Endothelial cell of umbilical vein (primary cell): Measurements from ENCODE around the gene RBM17. TPM values are rescaled to one million over a fixed set of nuclear protein-coding genes. Genes with fewer than 3 reads are reported as not detected.
A peak's percentile ranks its signal among the peaks of the same experiment; 100 is the strongest.

ENCODE experiments used
- BruUV-seq: library from RNA; stranded (reverse); fragments of 400-500 nt; replicated peaks from 2 replicates; lab custom pipeline; 2021; lab: Mats Ljungman, UMichigan
- CTCF ChIA-PET: fragments of 300-600, 350-600 bp; sonication (Branson Sonifier 250); formaldehyde crosslinking; loops from one replicate; lab custom pipeline; 2021; ENCODE audit warnings: antibody characterized with exemption, inconsistent platforms; lab: Charles Lee
- POLR2A ChIA-PET: fragments of 300-600, 350-600 bp; sonication (Branson Sonifier 250); formaldehyde crosslinking; loops from one replicate; lab custom pipeline; 2021; ENCODE audit warnings: antibody characterized with exemption, inconsistent platforms; lab: Charles Lee
- DNase-seq: peaks from one replicate; pipeline ENCODE4 v3.0.0-alpha.2; 2011; ENCODE audit warnings: low read depth, low spot score
- FAIRE-seq: peaks from 2 replicates; lab custom pipeline; 2011; peaks lifted over from hg19 to GRCh38; lab: Jason Lieb, UNC
- H2AFZ ChIP-seq: 2 replicates; pipeline ENCODE4 v1.6.0; 2012; ENCODE audit warnings: low read depth, low read length, control low read depth, inconsistent platforms
- H3K27ac ChIP-seq: 2 replicates; pipeline ENCODE4 v1.5.1; 2011; ENCODE audit warnings: low read depth, mild to moderate bottlenecking, control low read depth, low read length, moderate library complexity; ENCODE audit not compliant: insufficient read depth
- H3K27me3 ChIP-seq, 2 experiments: 2 replicates each; pipeline versions ENCODE4 v1.6.0 to v1.6.1; 2011; ENCODE audit warnings: low read length in 2 of 2, mixed read lengths in 1 of 2; ENCODE audit not compliant: control insufficient read depth in 2 of 2, insufficient read depth in 2 of 2
- H3K36me3 ChIP-seq, 2 experiments: 2 replicates in 1 of 2; 3 replicates in 1 of 2; pipeline ENCODE4 v1.5.1; 2011; ENCODE audit warnings: low read length in 2 of 2, mild to moderate bottlenecking in 1 of 2, moderate library complexity in 1 of 2; ENCODE audit not compliant: control insufficient read depth in 2 of 2, insufficient read depth in 2 of 2; ENCODE audit errors: extremely low read depth in 1 of 2
- H3K4me1 ChIP-seq: 3 replicates; pipeline ENCODE4 v1.5.1; 2011; ENCODE audit warnings: mild to moderate bottlenecking, low read length; ENCODE audit not compliant: control insufficient read depth, insufficient read depth; ENCODE audit errors: extremely low read depth
- H3K4me2 ChIP-seq: 2 replicates; pipeline ENCODE4 v1.6.1; 2011; ENCODE audit warnings: low read length, control low read depth, mixed read lengths; ENCODE audit not compliant: insufficient read depth
- H3K4me3 ChIP-seq, 3 experiments: fragments of 200-600 bp in 1 of 3; sonication (generic), shearing (Covaris generic) in 1 of 3; replicated peaks in 1 of 3; 2 replicates each; pipeline ENCODE4 v1.5.1; 2011 to 2016; ENCODE audit warnings: control low read depth in 3 of 3, low read length in 3 of 3, mild to moderate bottlenecking in 2 of 3, inconsistent platforms in 1 of 3, low read depth in 1 of 3, moderate library complexity in 1 of 3; ENCODE audit not compliant: insufficient read depth in 1 of 3
- H3K79me2 ChIP-seq: 2 replicates; pipeline ENCODE4 v1.6.0; 2012; ENCODE audit warnings: low read length, inconsistent platforms; ENCODE audit not compliant: control insufficient read depth, insufficient read depth
- H3K9ac ChIP-seq: replicated peaks from 2 replicates; pipeline ENCODE3; 2011; ENCODE audit warnings: low read length, control low read depth; ENCODE audit not compliant: insufficient read depth; ENCODE audit errors: extremely low read depth
- H3K9me1 ChIP-seq: replicated peaks from 3 replicates; pipeline ENCODE4 v1.6.0; 2011; ENCODE audit warnings: mild to moderate bottlenecking, low read length; ENCODE audit not compliant: control insufficient read depth, insufficient read depth; ENCODE audit errors: extremely low read depth
- H3K9me3 ChIP-seq: replicated peaks from 2 replicates; pipeline ENCODE4 v1.5.1; 2012; ENCODE audit warnings: low read length, inconsistent platforms; ENCODE audit not compliant: control insufficient read depth, insufficient read depth
- H4K20me1 ChIP-seq: replicated peaks from 2 replicates; pipeline ENCODE3; 2011; ENCODE audit warnings: mild to moderate bottlenecking, low read length; ENCODE audit not compliant: control insufficient read depth, insufficient read depth; ENCODE audit errors: extremely low read depth
- EZH2 ChIP-seq: IDR thresholded peaks from 2 replicates; pipeline ENCODE4 v1.6.1; 2012; ENCODE audit warnings: borderline replicate concordance, low read depth, mild to moderate bottlenecking, moderate library complexity, low read length, inconsistent platforms; ENCODE audit not compliant: severe bottlenecking
- FOS ChIP-seq: IDR thresholded peaks from 2 replicates; pipeline ENCODE4 v1.6.1; 2011; ENCODE audit warnings: mild to moderate bottlenecking, low read length, moderate library complexity, borderline replicate concordance; ENCODE audit not compliant: insufficient read depth
- GATA2 ChIP-seq: IDR thresholded peaks from 2 replicates; pipeline ENCODE4 v1.7.0; 2011; ENCODE audit warnings: low read depth, mild to moderate bottlenecking, moderate library complexity, mixed read lengths, low read length; ENCODE audit not compliant: insufficient read length, insufficient read depth
- JUN ChIP-seq: IDR thresholded peaks from 2 replicates; pipeline ENCODE4 v1.6.1; 2011; ENCODE audit warnings: borderline replicate concordance, low read depth; ENCODE audit not compliant: insufficient read length, insufficient read depth
- MAX ChIP-seq: IDR thresholded peaks from 2 replicates; pipeline ENCODE4 v1.6.1; 2011; ENCODE audit not compliant: insufficient read depth, insufficient read length
- MYC ChIP-seq: IDR thresholded peaks from one replicate; pipeline ENCODE4 v1.6.1; 2011; ENCODE audit warnings: mild to moderate bottlenecking, low read depth, low read length
- POLR2A ChIP-seq: IDR thresholded peaks from 2 replicates; pipeline ENCODE4 v1.6.1; 2012; ENCODE audit warnings: low read depth, mild to moderate bottlenecking, control low read depth, low read length
- POLR2AphosphoS5 ChIP-seq: IDR thresholded peaks from 2 replicates; pipeline ENCODE4 v1.6.1; 2012; ENCODE audit warnings: low read depth, mild to moderate bottlenecking, control low read depth, low read length, moderate library complexity; ENCODE audit not compliant: insufficient read depth
- dilution Hi-C: fragments of 300-500 bp; cut with MboI; formaldehyde crosslinking; loops from one replicate; pipeline ENCODE4 v1.15.0; 2019; ENCODE audit warnings: low sequenced_read_pairs; ENCODE audit not compliant: extremely low pct_ligation_motif_present
- intact Hi-C: fragments of 100-400 bp; cut with micrococcal nuclease; formaldehyde crosslinking; loops from one replicate; pipeline ENCODE4 v1.10.0; 2022
- polyA plus RNA-seq, 4 experiments: library from polyadenylated mRNA; depleted of rRNA in 3 of 4; stranded (reverse) in 3 of 4; unstranded in 1 of 4; fragments of >200 nt; gene quantifications; 2 replicates each; pipeline versions ENCODE4 v1.2.1 to v1.2.3, GENCODE V29; 2011 to 2012; ENCODE audit warnings: missing spikeins in 1 of 4
- total RNA-seq: library from RNA; stranded (reverse); gene quantifications from 2 replicates; pipeline ENCODE4 v1.2.3, GENCODE V29; 2021
- TF ChIP-seq, protein P1 (sequence below), 2 donors: IDR thresholded peaks; 1 replicate in 1 of 2; 2 replicates in 1 of 2; pipeline ENCODE4 v1.5.1; 2011; ENCODE audit warnings: low read length in 2 of 2, mild to moderate bottlenecking in 2 of 2, moderate library complexity in 2 of 2, control low read depth in 1 of 2, inconsistent platforms in 1 of 2, low read depth in 1 of 2; ENCODE audit not compliant: insufficient read depth in 1 of 2; ENCODE audit errors: extremely low read depth in 1 of 2

Gene RBM17
- total and polyA plus RNA-seq, 2 donors (not counting 3 experiments of a cell fraction or from before 2014, with no cell fraction given), result 23.1 to 148 TPM

DNA sequence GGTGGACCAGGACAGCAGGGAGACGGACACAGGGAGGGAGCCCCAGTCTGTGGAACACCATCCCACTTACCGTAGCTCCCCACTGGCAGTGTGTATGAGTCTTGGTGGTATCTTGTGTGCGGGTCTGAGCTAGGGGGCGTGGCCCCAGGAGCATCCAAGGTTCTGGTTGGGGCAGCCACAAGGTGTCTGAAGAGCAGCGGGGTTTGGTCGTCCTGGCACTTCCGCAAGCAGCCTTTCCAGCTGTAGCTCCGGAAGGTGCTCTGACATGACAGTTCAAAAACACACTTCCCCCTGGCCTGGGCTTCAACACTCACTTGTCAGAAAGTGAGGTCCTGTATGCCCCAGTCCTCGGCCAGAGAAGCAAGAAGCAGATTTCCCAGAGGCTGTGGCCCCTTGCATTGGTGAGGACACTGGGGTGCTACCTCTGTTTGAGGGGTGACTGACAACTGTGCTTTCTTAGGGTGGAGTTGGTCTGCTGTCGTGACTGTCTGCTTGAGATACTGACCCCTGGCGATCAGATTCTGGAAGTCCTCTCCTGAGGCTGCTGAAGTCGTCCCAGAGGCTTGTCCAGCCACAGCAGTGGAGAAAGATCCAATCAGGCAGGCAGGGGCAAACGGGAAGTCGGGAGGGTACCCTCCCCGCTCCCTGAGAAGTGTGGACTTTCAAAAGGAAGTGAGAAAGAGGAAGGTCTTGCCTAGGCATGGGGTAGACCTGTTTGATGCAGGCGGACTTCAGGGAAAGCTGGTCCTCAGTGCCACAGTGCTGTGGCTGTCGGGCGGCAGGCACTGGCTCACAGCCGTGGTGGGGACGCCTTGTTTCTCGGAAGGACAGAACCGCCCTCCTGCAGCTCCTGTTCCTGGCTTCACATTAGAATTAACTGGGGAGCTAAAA lies 62.5 kb downstream of the RBM17 start:
- peak; percentile 97 for FAIRE-seq
- Histone ChIP-seq H3K79me2 (peaks cover 47% of the 10 kb centered on the region), H3K9ac (no peak overlapping the region), H3K4me3 (peak overlapping the region in 1 of 3 experiments; percentile 16), H3K4me1 (peaks cover 9% of the 10 kb centered on the region), H3K9me1 (no peaks in the 10 kb centered on the region), H3K9me3 (no peaks in the 10 kb centered on the region), H3K27ac (peak overlapping the region; percentile 25), H3K27me3 (no peaks in the 10 kb centered on the region), H4K20me1 (no peaks in the 10 kb centered on the region), H3K36me3 (no peaks in the 10 kb centered on the region), H2AFZ (peak overlapping the region; percentile 52), H3K4me2 (peak overlapping the region; percentile 1)
- peak; percentile 83 for DNase-seq
- ChIA-PET CTCF (interaction anchor here (0.6 to 5.7 kb wide), 24 partner anchors 12 to 255 kb away, joined by 3 to 49 read pairs (median 3); partner anchors contain the start of gene PFKFB3), POLR2A (interaction anchor here (1.1 kb wide), 1 partner anchor 51 kb away, joined by 6 read pairs; the partner anchor contains the start of gene PFKFB3)
- dilution Hi-C loops, result no loop called here
- no peak for TF ChIP-seq EZH2
- TF ChIP-seq, protein P1, sequence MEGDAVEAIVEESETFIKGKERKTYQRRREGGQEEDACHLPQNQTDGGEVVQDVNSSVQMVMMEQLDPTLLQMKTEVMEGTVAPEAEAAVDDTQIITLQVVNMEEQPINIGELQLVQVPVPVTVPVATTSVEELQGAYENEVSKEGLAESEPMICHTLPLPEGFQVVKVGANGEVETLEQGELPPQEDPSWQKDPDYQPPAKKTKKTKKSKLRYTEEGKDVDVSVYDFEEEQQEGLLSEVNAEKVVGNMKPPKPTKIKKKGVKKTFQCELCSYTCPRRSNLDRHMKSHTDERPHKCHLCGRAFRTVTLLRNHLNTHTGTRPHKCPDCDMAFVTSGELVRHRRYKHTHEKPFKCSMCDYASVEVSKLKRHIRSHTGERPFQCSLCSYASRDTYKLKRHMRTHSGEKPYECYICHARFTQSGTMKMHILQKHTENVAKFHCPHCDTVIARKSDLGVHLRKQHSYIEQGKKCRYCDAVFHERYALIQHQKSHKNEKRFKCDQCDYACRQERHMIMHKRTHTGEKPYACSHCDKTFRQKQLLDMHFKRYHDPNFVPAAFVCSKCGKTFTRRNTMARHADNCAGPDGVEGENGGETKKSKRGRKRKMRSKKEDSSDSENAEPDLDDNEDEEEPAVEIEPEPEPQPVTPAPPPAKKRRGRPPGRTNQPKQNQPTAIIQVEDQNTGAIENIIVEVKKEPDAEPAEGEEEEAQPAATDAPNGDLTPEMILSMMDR (IDR thresholded peaks at IDR 0.05; ENCODE audit: extremely low read depth in 1 of 2, insufficient read depth in 1 of 2, low read depth in 1 of 2, low read length in 2 of 2), result peak; percentile 72 to 78
- intact Hi-C loops, result loop anchor here (1.0 to 5.0 kb wide), 5 partner anchors 37 to 250 kb away; no protein-coding TSS in a partner anchor
- BruUV-seq, result no TSS peak

DNA sequence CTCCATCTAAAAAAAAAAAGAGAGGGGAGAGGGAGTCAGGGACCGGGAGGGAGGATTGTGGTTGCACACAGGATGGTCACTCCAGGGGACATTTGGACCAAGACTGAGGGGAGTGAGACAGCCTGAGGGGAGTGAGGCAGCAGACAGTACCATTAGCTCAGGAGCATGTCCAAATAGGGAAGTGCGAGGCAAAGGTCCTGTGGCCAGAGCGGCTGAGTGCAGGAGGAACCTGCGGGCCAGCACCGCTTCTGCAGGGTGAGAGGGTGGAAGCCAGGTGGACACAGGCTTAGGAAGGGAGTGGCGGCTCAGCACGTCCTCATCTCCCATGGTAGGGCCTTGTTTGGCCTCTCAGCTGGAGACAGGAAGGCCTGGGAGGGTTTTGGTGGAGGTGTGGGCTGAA lies 65.0 kb downstream of the RBM17 start:
- Histone ChIP-seq H3K36me3 (no peaks in the 10 kb centered on the region), H3K9ac (no peak overlapping the region), H3K4me1 (peaks cover 21% of the 10 kb centered on the region), H3K27ac (no peak overlapping the region), H3K4me3 (no peak overlapping the region), H3K9me3 (no peaks in the 10 kb centered on the region), H3K79me2 (peaks cover 39% of the 10 kb centered on the region), H3K9me1 (no peaks in the 10 kb centered on the region), H3K4me2 (no peak overlapping the region), H3K27me3 (no peaks in the 10 kb centered on the region), H2AFZ (no peak overlapping the region), H4K20me1 (no peaks in the 10 kb centered on the region)
- BruUV-seq, result no TSS peak
- TF ChIP-seq FOS, result no peak
- TF ChIP-seq, protein P1 (IDR thresholded peaks at IDR 0.05; ENCODE audit: extremely low read depth in 1 of 2, insufficient read depth in 1 of 2, low read depth in 1 of 2, low read length in 2 of 2), result no peak
- TF ChIP-seq GATA2, result no peak
- no peak for TF ChIP-seq POLR2AphosphoS5
- TF ChIP-seq MYC, result no peak
- TF ChIP-seq MAX, result no peak
- no peak for TF ChIP-seq EZH2
- TF ChIP-seq JUN, result no peak
- no peak for TF ChIP-seq POLR2A
- FAIRE-seq (no peak), DNase-seq (no peak)
- POLR2A ChIA-PET, result no interaction called here
- CTCF ChIA-PET, result interaction anchor here (1.2 to 5.7 kb wide), 3 partner anchors 9 to 247 kb away, joined by 3 to 49 read pairs (median 6); partner anchors contain the start of gene PFKFB3
- intact Hi-C loops, result loop anchor here (5.0 kb wide), 1 partner anchor 207 kb away; no protein-coding TSS in a partner anchor
- dilution Hi-C loops, result no loop called here
